ENCODE measurements around the gene RAB40B.

GRCh38 chr17:82723169-82723807 lies 24.8 kb upstream of the RAB40B start:
- TF ChIP-seq POLR2A (IDR thresholded peaks at IDR 0.05) (no peak), CTCF (IDR thresholded peaks at IDR 0.05) (no peak)

Data from uterus (tissue), 2 donors.